ENCODE data around the gene ATP8A2.

ATP8A2 gene

GRCh38 chr13:25864116-25864515, 492.3 kb downstream of the ATP8A2 start:
- TF ChIP-seq REST (IDR thresholded peaks at IDR 0.05; ENCODE audit: insufficient read depth in 1 of 2, low read depth in 2 of 2, low read length in 2 of 2) (no peak), POLR2AphosphoS5 (IDR thresholded peaks at IDR 0.05; ENCODE audit: low read depth, low read length) (no peak), FOXP2 (optimal IDR thresholded peaks at IDR 0.05; ENCODE audit: borderline replicate concordance, extremely low read depth, extremely low read length, insufficient read depth) (no peak), TAF1 (IDR thresholded peaks at IDR 0.05; ENCODE audit: borderline replicate concordance, insufficient read depth, low read length) (no peak), SIN3A (IDR thresholded peaks at IDR 0.05; ENCODE audit: borderline replicate concordance, insufficient read depth, low read length) (no peak)

GRCh38 chr13:25864936-25865335, 493.2 kb downstream of the ATP8A2 start:
- TF ChIP-seq FOXP2 (optimal IDR thresholded peaks at IDR 0.05; ENCODE audit: borderline replicate concordance, extremely low read depth, extremely low read length, insufficient read depth) (no peak), TAF1 (IDR thresholded peaks at IDR 0.05; ENCODE audit: borderline replicate concordance, insufficient read depth, low read length) (no peak)

- no peak for TF ChIP-seq FOXP2 (optimal IDR thresholded peaks at IDR 0.05; ENCODE audit: borderline replicate concordance, extremely low read depth, extremely low read length, insufficient read depth)
- no peak for TF ChIP-seq SIN3A (IDR thresholded peaks at IDR 0.05; ENCODE audit: borderline replicate concordance, insufficient read depth, low read length)
- no peak for TF ChIP-seq TAF1 (IDR thresholded peaks at IDR 0.05; ENCODE audit: borderline replicate concordance, insufficient read depth, low read length)
- TF ChIP-seq REST (IDR thresholded peaks at IDR 0.05; ENCODE audit: insufficient read depth in 1 of 2, low read depth in 2 of 2, low read length in 2 of 2): no peak
- no peak for TF ChIP-seq POLR2AphosphoS5 (IDR thresholded peaks at IDR 0.05; ENCODE audit: low read depth, low read length)
These were observed 493.6 kb downstream of the ATP8A2 start for GRCh38 chr13:25865391-25865790.

- TF ChIP-seq SIN3A (IDR thresholded peaks at IDR 0.05; ENCODE audit: borderline replicate concordance, insufficient read depth, low read length): no peak
These were observed 495.3 kb downstream of the ATP8A2 start for GRCh38 chr13:25867038-25867437.

GRCh38 chr13:25868490-25868889, 496.7 kb downstream of the ATP8A2 start:
- no peak for TF ChIP-seq SIN3A (IDR thresholded peaks at IDR 0.05; ENCODE audit: borderline replicate concordance, insufficient read depth, low read length)
- no peak for TF ChIP-seq FOXP2 (optimal IDR thresholded peaks at IDR 0.05; ENCODE audit: borderline replicate concordance, extremely low read depth, extremely low read length, insufficient read depth)
- TF ChIP-seq TAF1 (IDR thresholded peaks at IDR 0.05; ENCODE audit: borderline replicate concordance, insufficient read depth, low read length): no peak
- no peak for TF ChIP-seq POLR2AphosphoS5 (IDR thresholded peaks at IDR 0.05; ENCODE audit: low read depth, low read length)
- TF ChIP-seq REST (IDR thresholded peaks at IDR 0.05; ENCODE audit: insufficient read depth in 1 of 2, low read depth in 2 of 2, low read length in 2 of 2): no peak

GRCh38 chr13:25869941-25870340, 498.2 kb downstream of the ATP8A2 start:
- no peak for TF ChIP-seq TAF1 (IDR thresholded peaks at IDR 0.05; ENCODE audit: borderline replicate concordance, insufficient read depth, low read length)
- TF ChIP-seq POLR2AphosphoS5 (IDR thresholded peaks at IDR 0.05; ENCODE audit: low read depth, low read length): no peak
- TF ChIP-seq FOXP2 (optimal IDR thresholded peaks at IDR 0.05; ENCODE audit: borderline replicate concordance, extremely low read depth, extremely low read length, insufficient read depth): no peak
- TF ChIP-seq REST (IDR thresholded peaks at IDR 0.05; ENCODE audit: insufficient read depth in 1 of 2, low read depth in 2 of 2, low read length in 2 of 2): no peak
- TF ChIP-seq SIN3A (IDR thresholded peaks at IDR 0.05; ENCODE audit: borderline replicate concordance, insufficient read depth, low read length): no peak

Measured in PFSK-1 (cell line).